HepG2 (cell line): ENCODE measurements around the gene ACVR1B. TPM values are rescaled to one million over a fixed set of nuclear protein-coding genes. Genes with fewer than 3 reads are reported as not detected.

Experiments used
- AGO2 ChIP-seq: fragments of 200-400 bp; formaldehyde crosslinking; optimal IDR thresholded peaks from 2 replicates; pipeline ENCODE3; 2017; ENCODE audit warnings: mild to moderate bottlenecking, low read depth, low read length, moderate library complexity
- E2F5 ChIP-seq: sonication (generic); formaldehyde crosslinking; conservative IDR thresholded peaks from 2 replicates; pipeline ENCODE4 v1.4.0; 2020; ENCODE audit warnings: missing genetic modification reagents
- ELF4 ChIP-seq: sonication (generic); formaldehyde crosslinking; IDR thresholded peaks from 2 replicates; pipeline ENCODE4 v1.5.0; 2020; ENCODE audit warnings: missing genetic modification reagents, mild to moderate bottlenecking, moderate library complexity, borderline replicate concordance
- GFI1 ChIP-seq: sonication (generic); formaldehyde crosslinking; IDR thresholded peaks from 2 replicates; pipeline ENCODE4 v1.5.0; 2020; ENCODE audit warnings: missing genetic modification reagents, mild to moderate bottlenecking, borderline replicate concordance
- HDAC1 ChIP-seq: sonication (generic); formaldehyde crosslinking; IDR thresholded peaks from 2 replicates; pipeline ENCODE4 v1.5.1; 2020; ENCODE audit warnings: mild to moderate bottlenecking, missing genetic modification reagents
- KDM5B ChIP-seq: sonication (generic); formaldehyde crosslinking; IDR thresholded peaks from 2 replicates; pipeline ENCODE4 v1.4.0; 2020; ENCODE audit warnings: missing genetic modification reagents, mild to moderate bottlenecking, borderline replicate concordance
- LCORL ChIP-seq, 2 experiments: fragments of 450-650 bp in 1 of 2; sonication (generic) in 1 of 2; formaldehyde crosslinking in 1 of 2; IDR thresholded peaks; 2 replicates each; pipeline versions ENCODE4 v1.5.0 to v1.6.1; 2017 to 2020; ENCODE audit warnings: antibody characterized with exemption in 1 of 2, missing genetic modification reagents in 1 of 2
- MAFG ChIP-seq: sonication (generic); formaldehyde crosslinking; IDR thresholded peaks from 2 replicates; pipeline ENCODE4 v1.5.1; 2020; ENCODE audit warnings: mild to moderate bottlenecking, missing genetic modification reagents
- MAX ChIP-seq: IDR thresholded peaks from 2 replicates; pipeline ENCODE4 v1.6.1; 2012; ENCODE audit warnings: inconsistent platforms
- NCOA2 ChIP-seq: sonication (generic); formaldehyde crosslinking; IDR thresholded peaks from 2 replicates; pipeline ENCODE4 v1.8.0; 2022; ENCODE audit warnings: inconsistent platforms
- NR3C1 ChIP-seq: sonication (generic); formaldehyde crosslinking; IDR thresholded peaks from 2 replicates; pipeline ENCODE4 v1.4.0; 2020; ENCODE audit warnings: missing genetic modification reagents
- RARG ChIP-seq: sonication (generic); formaldehyde crosslinking; IDR thresholded peaks from 2 replicates; pipeline ENCODE4 v1.4.0; 2020; ENCODE audit warnings: low read depth, mild to moderate bottlenecking, missing genetic modification reagents
- RXRB ChIP-seq: IDR thresholded peaks from 2 replicates; pipeline ENCODE4 v1.6.1; 2016; ENCODE audit warnings: borderline replicate concordance, missing genetic modification reagents, missing compliant biosample characterization
- SMAD9 ChIP-seq: sonication (generic); formaldehyde crosslinking; IDR thresholded peaks from 2 replicates; pipeline ENCODE4 v1.5.1; 2020; ENCODE audit warnings: mild to moderate bottlenecking, missing genetic modification reagents
- SOX13 ChIP-seq, 3 experiments: fragments of 450-650 bp in 1 of 3; sonication (generic) in 1 of 3; formaldehyde crosslinking in 1 of 3; IDR thresholded peaks in 2 of 3; conservative IDR thresholded peaks in 1 of 3; 2 replicates each; pipeline versions ENCODE4 v1.5.0 to v1.6.1; 2016 to 2020; ENCODE audit warnings: antibody characterized with exemption in 1 of 3, mild to moderate bottlenecking in 1 of 3, missing compliant biosample characterization in 1 of 3, missing genetic modification reagents in 1 of 3, moderate library complexity in 1 of 3
- ZIK1 ChIP-seq: sonication (generic); formaldehyde crosslinking; IDR thresholded peaks from 2 replicates; pipeline ENCODE4 v1.5.0; 2020; ENCODE audit warnings: mild to moderate bottlenecking, low read depth, missing genetic modification reagents, borderline replicate concordance
- ZNF430 ChIP-seq: sonication (generic); formaldehyde crosslinking; IDR thresholded peaks from 2 replicates; pipeline ENCODE4 v1.9.0; 2021; ENCODE audit warnings: mild to moderate bottlenecking, missing genetic modification reagents
- ZNF589 ChIP-seq: sonication (generic); formaldehyde crosslinking; conservative IDR thresholded peaks from 2 replicates; pipeline ENCODE4 v1.8.0; 2022; ENCODE audit warnings: mild to moderate bottlenecking, moderate library complexity, missing genetic modification reagents
- ZNF747 ChIP-seq: sonication (generic); formaldehyde crosslinking; IDR thresholded peaks from 2 replicates; pipeline ENCODE4 v1.8.1; 2023; ENCODE audit warnings: missing genetic modification reagents, mild to moderate bottlenecking, borderline replicate concordance
- ZNF816 ChIP-seq: sonication (generic); formaldehyde crosslinking; IDR thresholded peaks from 2 replicates; pipeline ENCODE4 v1.8.0; 2022; ENCODE audit warnings: missing genetic modification reagents, mild to moderate bottlenecking, borderline replicate concordance
- ZNF850 ChIP-seq: sonication (generic); formaldehyde crosslinking; conservative IDR thresholded peaks from 2 replicates; pipeline ENCODE4 v1.9.0; 2021; ENCODE audit warnings: mild to moderate bottlenecking, missing genetic modification reagents
- ZSCAN12 ChIP-seq: sonication (generic); formaldehyde crosslinking; IDR thresholded peaks from 2 replicates; pipeline ENCODE4 v1.9.0; 2021; ENCODE audit warnings: mild to moderate bottlenecking, missing genetic modification reagents
- polyA plus RNA-seq, 8 experiments: library from polyadenylated mRNA; depleted of rRNA in 3 of 8; stranded (reverse) in 7 of 8; unstranded in 1 of 8; fragments of >200 nt; fragmentation: Illumina TruSeq in 4 of 8; extraction: Trizol in 4 of 8; gene quantifications; 2 replicates each; pipeline versions ENCODE4 v1.2.1 to v1.2.3, GENCODE V29; 2011 to 2016; ENCODE audit warnings: low read depth in 4 of 8, missing spikeins in 1 of 8, mixed read lengths in 1 of 8; ENCODE audit not compliant: insufficient read depth in 1 of 8
- total RNA-seq, 5 experiments: library from RNA; depleted of rRNA; stranded (reverse); fragments of >200 nt; fragmentation: Illumina TruSeq; extraction: Trizol; gene quantifications; 2 replicates each; pipeline ENCODE4 v1.2.3, GENCODE V29; 2016; ENCODE audit warnings: low read depth in 1 of 5
- TF ChIP-seq, protein P1 (sequence below): IDR thresholded peaks from 2 replicates; pipeline ENCODE4 v1.6.1; 2016; ENCODE audit warnings: mild to moderate bottlenecking, missing biosample characterization, missing genetic modification reagents
- TF ChIP-seq, protein P2 (sequence below): sonication (generic); formaldehyde crosslinking; IDR thresholded peaks from 2 replicates; pipeline ENCODE4 v1.8.0; 2022; ENCODE audit warnings: missing genetic modification reagents, mild to moderate bottlenecking, moderate library complexity, borderline replicate concordance
- TF ChIP-seq, protein P3 (sequence below): sonication (generic); formaldehyde crosslinking; IDR thresholded peaks from 2 replicates; pipeline ENCODE4 v1.8.0; 2022; ENCODE audit warnings: missing genetic modification reagents, low read depth, mild to moderate bottlenecking, borderline replicate concordance

The ACVR1B gene
- total and polyA plus RNA-seq, 2 of the 13 experiments (the other 11 are each of a cell fraction or from before 2014, with no cell fraction given), result 8.9 to 12.1 TPM

GRCh38 chr12:51976376-51977160 is 25.1 kb downstream of the ACVR1B start (continued):
- TF ChIP-seq ZNF747 (CRISPR knock-in tag), result no peak
- no peak for TF ChIP-seq ZIK1
- no peak for TF ChIP-seq ZNF589
- TF ChIP-seq, protein P1, sequence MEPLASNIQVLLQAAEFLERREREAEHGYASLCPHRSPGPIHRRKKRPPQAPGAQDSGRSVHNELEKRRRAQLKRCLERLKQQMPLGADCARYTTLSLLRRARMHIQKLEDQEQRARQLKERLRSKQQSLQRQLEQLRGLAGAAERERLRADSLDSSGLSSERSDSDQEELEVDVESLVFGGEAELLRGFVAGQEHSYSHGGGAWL (CRISPR knock-in tag), result no peak
- TF ChIP-seq, protein P2, sequence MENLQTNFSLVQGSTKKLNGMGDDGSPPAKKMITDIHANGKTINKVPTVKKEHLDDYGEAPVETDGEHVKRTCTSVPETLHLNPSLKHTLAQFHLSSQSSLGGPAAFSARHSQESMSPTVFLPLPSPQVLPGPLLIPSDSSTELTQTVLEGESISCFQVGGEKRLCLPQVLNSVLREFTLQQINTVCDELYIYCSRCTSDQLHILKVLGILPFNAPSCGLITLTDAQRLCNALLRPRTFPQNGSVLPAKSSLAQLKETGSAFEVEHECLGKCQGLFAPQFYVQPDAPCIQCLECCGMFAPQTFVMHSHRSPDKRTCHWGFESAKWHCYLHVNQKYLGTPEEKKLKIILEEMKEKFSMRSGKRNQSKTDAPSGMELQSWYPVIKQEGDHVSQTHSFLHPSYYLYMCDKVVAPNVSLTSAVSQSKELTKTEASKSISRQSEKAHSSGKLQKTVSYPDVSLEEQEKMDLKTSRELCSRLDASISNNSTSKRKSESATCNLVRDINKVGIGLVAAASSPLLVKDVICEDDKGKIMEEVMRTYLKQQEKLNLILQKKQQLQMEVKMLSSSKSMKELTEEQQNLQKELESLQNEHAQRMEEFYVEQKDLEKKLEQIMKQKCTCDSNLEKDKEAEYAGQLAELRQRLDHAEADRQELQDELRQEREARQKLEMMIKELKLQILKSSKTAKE, result no peak
- TF ChIP-seq SOX13 (IDR thresholded peaks at IDR 0.05), result 0 out of 2 replicates have a peak, but pooled peaks have one; percentile 16
- TF ChIP-seq SOX13 (CRISPR knock-in tag; conservative IDR thresholded peaks at IDR 0.05 in 1 of 2, IDR thresholded peaks at IDR 0.05 in 1 of 2), result peak in 1 of 2 experiments; percentile 61; a peak in 2 of 4 replicates
- TF ChIP-seq ZNF430 (CRISPR knock-in tag), result no peak
- no peak for TF ChIP-seq ZNF850
- peak; percentile 48 for TF ChIP-seq HDAC1 (CRISPR knock-in tag)
- TF ChIP-seq GFI1 (CRISPR knock-in tag), result 0 out of 2 replicates have a peak, but pooled peaks have one; percentile 20
- TF ChIP-seq SMAD9 (CRISPR knock-in tag), result no peak
- no peak for TF ChIP-seq MAFG (CRISPR knock-in tag)
- TF ChIP-seq RARG (CRISPR knock-in tag), result no peak
- TF ChIP-seq ZNF816 (CRISPR knock-in tag), result no peak
- TF ChIP-seq MAX, result no peak
- TF ChIP-seq ZSCAN12, result no peak
- TF ChIP-seq E2F5 (CRISPR knock-in tag), result no peak
- no peak for TF ChIP-seq NR3C1 (CRISPR knock-in tag)
- no peak for TF ChIP-seq KDM5B (CRISPR knock-in tag)
- peak; percentile 74; the same call in 1 of the 2 replicates for TF ChIP-seq NCOA2 (CRISPR knock-in tag)
- TF ChIP-seq RXRB (CRISPR knock-in tag), result peak; percentile 77; the same call in 1 of the 2 replicates
- TF ChIP-seq AGO2, result no peak
- 0 out of 2 replicates have a peak, but pooled peaks have one; percentile 0 for TF ChIP-seq ELF4 (CRISPR knock-in tag)
- TF ChIP-seq, protein P3, sequence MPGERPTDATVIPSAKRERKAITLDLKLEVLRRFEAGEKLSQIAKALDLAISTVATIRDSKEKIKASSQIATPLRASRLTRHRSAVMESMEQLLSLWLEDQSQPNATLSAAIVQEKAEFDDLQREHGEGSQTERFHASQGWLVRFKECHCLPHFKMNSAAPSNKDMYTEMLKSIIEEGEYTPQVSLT, result no peak
- TF ChIP-seq LCORL (IDR thresholded peaks at IDR 0.05), result peak; percentile 78; the same call in 1 of the 2 replicates
- peak; percentile 91 for TF ChIP-seq LCORL (CRISPR knock-in tag; IDR thresholded peaks at IDR 0.05)
